ENCODE measurements around the gene HOXC12.

HOXC12 gene

DNA sequence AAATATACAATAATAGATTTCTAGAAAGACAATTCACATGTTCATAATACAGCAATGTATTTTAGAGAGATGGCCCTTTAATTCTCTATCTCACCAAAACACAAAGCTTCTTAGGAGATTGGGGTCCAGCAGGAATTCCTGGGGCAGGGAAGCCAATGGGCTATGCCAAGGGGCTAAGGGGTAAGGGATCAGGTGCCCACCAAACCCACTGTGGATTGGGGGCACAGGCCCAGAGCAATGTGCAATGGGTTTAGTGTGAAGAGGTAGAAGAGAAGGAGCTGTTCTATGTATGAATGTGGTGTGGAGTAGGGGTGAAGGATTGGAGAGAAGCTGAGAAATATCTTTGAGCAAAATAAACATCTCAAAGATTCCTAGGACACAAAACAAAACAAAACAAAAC is 13.5 kb upstream of the HOXC12 start:
- Histone ChIP-seq H3K4me1 (ENCODE audit: control insufficient read depth, insufficient read depth, low read length) (no peaks in the 10 kb centered on the region), H3K9me3 (ENCODE audit: control insufficient read depth, low read length) (no peaks in the 10 kb centered on the region), H3K27me3 (ENCODE audit: control insufficient read depth, insufficient read depth, low read length, poor library complexity, severe bottlenecking) (peaks cover 100% of the 10 kb centered on the region), H3K27ac (ENCODE audit: insufficient read depth, low read depth, low read length, poor library complexity, severe bottlenecking) (no peak overlapping the region), H3K4me3 (ENCODE audit: insufficient read depth, low read depth, low read length) (no peak overlapping the region), H3K36me3 (ENCODE audit: control insufficient read depth, insufficient read depth, low read length) (no peaks in the 10 kb centered on the region)

DNA sequence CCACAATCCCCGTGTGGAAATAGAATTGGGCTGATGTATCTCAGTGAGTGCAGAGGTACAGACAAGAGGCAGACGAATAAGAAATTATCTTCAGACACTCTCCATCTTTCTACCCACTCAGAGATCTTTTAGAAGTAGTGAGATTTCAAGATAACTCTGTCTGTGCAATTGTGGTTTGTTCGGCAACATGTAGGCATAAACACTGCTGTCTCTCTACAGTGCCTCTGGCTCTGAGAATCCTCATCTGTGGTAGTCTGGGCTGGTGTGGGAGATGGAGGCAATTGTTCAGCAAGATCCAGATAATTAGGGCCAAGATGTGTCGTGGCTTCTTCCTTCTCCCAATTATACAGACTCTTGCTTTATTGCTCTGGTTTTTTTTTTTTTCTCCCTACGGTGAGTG is 13.0 kb upstream of the HOXC12 start:
- Histone ChIP-seq H3K36me3 (ENCODE audit: control insufficient read depth, insufficient read depth, low read length) (no peaks in the 10 kb centered on the region), H3K9me3 (ENCODE audit: control insufficient read depth, low read length) (no peaks in the 10 kb centered on the region), H3K4me3 (ENCODE audit: insufficient read depth, low read depth, low read length) (no peak overlapping the region), H3K27ac (ENCODE audit: insufficient read depth, low read depth, low read length, poor library complexity, severe bottlenecking) (no peak overlapping the region), H3K27me3 (ENCODE audit: control insufficient read depth, insufficient read depth, low read length, poor library complexity, severe bottlenecking) (peaks cover 100% of the 10 kb centered on the region), H3K4me1 (ENCODE audit: control insufficient read depth, insufficient read depth, low read length) (no peaks in the 10 kb centered on the region)
- WGBS, 2 experiments, result 42 to 49% methylated on average over 2 to 4 of the region's 5 CpGs

DNA sequence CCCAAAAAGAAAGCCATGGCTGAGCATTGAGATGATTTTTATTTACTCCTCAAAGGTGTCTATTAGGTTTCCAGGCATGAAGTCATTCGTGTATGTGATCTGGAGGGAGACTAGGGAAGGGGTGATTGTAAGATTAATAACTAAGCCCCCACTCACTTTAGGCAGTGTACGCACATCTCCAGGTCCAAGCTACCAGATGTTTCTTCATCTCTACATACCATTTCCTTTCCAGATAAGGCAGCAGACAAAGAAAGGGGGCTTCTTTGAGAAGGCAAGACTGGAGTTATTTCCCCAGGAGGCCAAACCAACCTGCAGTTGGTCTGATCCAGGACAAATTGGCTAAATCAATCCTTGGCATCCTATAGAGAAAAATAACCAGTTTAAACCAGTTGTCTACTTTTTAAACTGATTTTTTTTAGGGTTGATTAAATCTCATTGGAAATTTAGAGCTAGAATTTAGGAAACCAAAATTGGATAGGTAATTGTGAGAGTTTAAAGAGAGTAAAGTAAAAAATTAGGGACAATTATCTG is 12.2 kb upstream of the HOXC12 start:
- Histone ChIP-seq H3K9me3 (ENCODE audit: control insufficient read depth, low read length) (no peaks in the 10 kb centered on the region), H3K27me3 (ENCODE audit: control insufficient read depth, insufficient read depth, low read length, poor library complexity, severe bottlenecking) (peaks cover 100% of the 10 kb centered on the region), H3K4me3 (ENCODE audit: insufficient read depth, low read depth, low read length) (no peak overlapping the region), H3K36me3 (ENCODE audit: control insufficient read depth, insufficient read depth, low read length) (no peaks in the 10 kb centered on the region), H3K27ac (ENCODE audit: insufficient read depth, low read depth, low read length, poor library complexity, severe bottlenecking) (no peak overlapping the region), H3K4me1 (ENCODE audit: control insufficient read depth, insufficient read depth, low read length) (no peaks in the 10 kb centered on the region)
- WGBS, 2 experiments, result 41 to 56% methylated on average over 2 of the region's 2 CpGs

DNA sequence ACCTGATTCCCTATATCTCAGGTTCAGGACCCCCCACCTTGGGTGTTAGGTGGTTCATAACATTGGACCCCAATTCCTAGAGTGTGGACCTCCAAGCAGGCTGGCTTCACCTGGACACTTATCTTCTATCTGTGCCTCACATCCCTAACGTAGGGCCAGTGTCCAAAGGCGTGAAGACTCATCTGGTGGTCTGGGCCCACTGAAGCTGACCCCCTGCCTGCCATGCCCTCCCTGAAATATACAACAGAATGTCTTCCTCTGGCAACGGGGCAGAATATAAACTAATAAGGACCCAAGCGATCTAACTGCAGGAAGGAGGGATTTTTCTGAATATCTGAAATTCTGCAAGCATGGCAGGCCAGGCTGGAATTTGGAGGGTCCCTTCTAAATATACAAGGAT is 10.5 kb upstream of the HOXC12 start:
- Histone ChIP-seq H3K9me3 (ENCODE audit: control insufficient read depth, low read length) (no peaks in the 10 kb centered on the region), H3K27ac (ENCODE audit: insufficient read depth, low read depth, low read length, poor library complexity, severe bottlenecking) (no peak overlapping the region), H3K4me3 (ENCODE audit: insufficient read depth, low read depth, low read length) (no peak overlapping the region), H3K27me3 (ENCODE audit: control insufficient read depth, insufficient read depth, low read length, poor library complexity, severe bottlenecking) (peaks cover 100% of the 10 kb centered on the region), H3K36me3 (ENCODE audit: control insufficient read depth, insufficient read depth, low read length) (no peaks in the 10 kb centered on the region), H3K4me1 (ENCODE audit: control insufficient read depth, insufficient read depth, low read length) (no peaks in the 10 kb centered on the region)
- 47 to 50% methylated on average over 4 of the region's 4 CpGs for WGBS, 2 experiments

DNA sequence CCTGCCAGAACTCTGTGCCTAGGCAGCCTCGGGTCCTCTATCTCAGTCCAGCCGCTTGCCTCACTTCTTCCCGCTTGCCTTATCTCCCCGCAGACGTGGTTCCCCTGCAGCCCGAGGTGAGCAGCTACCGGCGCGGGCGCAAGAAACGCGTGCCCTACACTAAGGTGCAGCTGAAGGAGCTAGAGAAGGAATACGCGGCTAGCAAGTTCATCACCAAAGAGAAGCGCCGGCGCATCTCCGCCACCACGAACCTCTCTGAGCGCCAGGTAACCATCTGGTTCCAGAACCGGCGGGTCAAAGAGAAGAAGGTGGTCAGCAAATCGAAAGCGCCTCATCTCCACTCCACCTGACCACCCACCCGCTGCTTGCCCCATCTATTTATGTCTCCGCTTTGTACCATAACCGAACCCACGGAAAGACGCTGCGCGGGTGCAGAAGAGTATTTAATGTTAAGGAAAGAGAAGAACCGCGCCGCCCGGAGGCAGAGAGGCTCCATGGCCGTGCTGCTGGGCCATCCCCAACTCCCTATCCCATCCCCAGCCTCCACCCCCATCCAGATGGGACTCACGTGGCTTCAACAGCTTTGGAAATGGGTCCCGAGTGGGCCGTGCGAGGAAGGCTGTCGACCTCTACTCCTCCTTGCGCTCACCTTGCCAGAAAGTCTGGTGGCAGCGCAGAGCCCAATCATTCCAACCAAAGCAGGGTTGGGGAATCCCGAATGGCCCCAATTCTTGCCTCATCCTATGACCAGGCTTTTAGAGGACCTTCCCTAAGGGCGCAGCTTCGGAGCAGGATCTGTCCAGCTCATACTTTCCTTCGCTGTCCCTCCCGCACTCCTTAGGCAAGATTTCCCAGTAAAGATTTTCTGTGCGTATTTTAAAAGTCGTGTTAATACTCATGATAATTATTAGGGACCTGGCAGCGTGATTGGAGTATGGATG is 9.5 kb upstream of the HOXC12 start:
- no peaks in the 10 kb centered on the region for H3K36me3 ChIP-seq (ENCODE audit: control insufficient read depth, insufficient read depth, low read length)
- H3K27ac ChIP-seq (ENCODE audit: insufficient read depth, low read depth, low read length, poor library complexity, severe bottlenecking), result no peak overlapping the region
- H3K27me3 ChIP-seq (ENCODE audit: control insufficient read depth, insufficient read depth, low read length, poor library complexity, severe bottlenecking), result peaks cover 100% of the 10 kb centered on the region
- H3K9me3 ChIP-seq (ENCODE audit: control insufficient read depth, low read length), result no peaks in the 10 kb centered on the region
- no peak overlapping the region for H3K4me3 ChIP-seq (ENCODE audit: insufficient read depth, low read depth, low read length)
- no peaks in the 10 kb centered on the region for H3K4me1 ChIP-seq (ENCODE audit: control insufficient read depth, insufficient read depth, low read length)
- whole genome bisulfite sequencing, 2 experiments, result 19 to 22% methylated on average over 48 to 51 of the region's 51 CpGs

DNA sequence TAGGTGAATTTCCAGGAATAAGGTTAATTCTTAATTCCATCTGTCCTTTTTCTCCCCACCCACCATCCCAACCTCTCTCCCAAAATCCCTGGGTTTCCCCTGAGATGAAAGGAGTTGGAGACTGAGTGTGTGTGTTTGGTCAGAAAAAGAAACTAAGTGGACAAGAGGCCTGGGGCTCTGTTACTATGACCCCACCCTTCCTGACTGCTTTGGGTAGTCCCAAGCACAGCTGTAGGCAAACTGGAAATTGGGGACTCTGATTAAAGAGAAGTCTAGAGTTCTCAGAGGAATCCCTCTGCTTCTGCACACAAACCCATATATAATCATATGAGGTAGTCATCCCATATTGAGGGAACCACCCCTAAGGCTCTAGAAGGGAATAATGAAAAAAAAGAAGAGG is 7.0 kb upstream of the HOXC12 start:
- H3K4me1 ChIP-seq (ENCODE audit: control insufficient read depth, insufficient read depth, low read length), result no peaks in the 10 kb centered on the region
- H3K36me3 ChIP-seq (ENCODE audit: control insufficient read depth, insufficient read depth, low read length), result no peaks in the 10 kb centered on the region
- peaks cover 100% of the 10 kb centered on the region for H3K27me3 ChIP-seq (ENCODE audit: control insufficient read depth, insufficient read depth, low read length, poor library complexity, severe bottlenecking)
- no peaks in the 10 kb centered on the region for H3K9me3 ChIP-seq (ENCODE audit: control insufficient read depth, low read length)
- H3K27ac ChIP-seq (ENCODE audit: insufficient read depth, low read depth, low read length, poor library complexity, severe bottlenecking), result no peak overlapping the region
- no peak overlapping the region for H3K4me3 ChIP-seq (ENCODE audit: insufficient read depth, low read depth, low read length)

DNA sequence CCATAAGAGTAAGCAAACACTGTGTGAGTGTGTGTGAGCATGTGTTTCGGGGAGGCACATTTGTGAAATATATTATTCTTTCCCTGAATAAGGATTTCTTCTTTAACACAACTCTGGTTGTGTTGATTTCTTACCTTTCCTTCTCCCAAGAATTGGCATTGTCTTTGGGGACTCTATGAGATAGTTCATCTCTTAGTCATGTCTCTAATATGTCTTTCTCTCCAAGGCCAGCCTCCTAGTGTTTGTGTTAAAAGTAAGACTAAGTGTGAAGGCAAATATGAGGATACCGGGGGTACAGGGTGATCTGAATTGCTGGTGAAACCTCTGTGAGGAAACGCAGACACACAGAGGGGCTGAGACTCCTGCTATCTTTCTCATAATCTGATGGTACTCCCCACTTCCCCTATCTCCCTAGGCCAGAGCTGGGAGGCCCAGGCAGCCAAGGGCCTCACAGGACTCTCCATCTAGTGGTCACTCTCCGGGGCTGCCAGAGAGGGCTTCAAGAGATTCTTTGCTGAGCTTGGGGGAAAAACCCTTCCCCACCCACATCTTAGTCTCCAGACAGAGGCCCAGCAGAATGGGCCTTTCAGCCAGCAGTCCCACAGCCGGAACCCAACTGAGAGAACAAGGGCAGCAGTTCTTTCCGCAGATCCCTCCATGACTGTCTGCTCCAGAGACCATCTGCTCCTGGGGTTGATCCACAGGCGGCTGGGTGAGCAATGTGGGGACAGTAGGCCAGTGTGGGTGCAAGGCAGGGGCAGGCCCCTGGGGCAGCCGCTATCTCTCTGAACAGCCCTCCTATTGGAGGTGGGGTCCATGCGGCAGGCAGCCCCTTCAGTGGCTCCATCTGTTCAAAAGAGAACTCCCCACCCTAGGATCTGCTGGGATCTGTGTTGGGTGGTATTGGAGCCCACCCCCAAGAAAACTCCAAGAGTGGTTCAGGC is 5.8 kb upstream of the HOXC12 start:
- H3K4me1 ChIP-seq (ENCODE audit: control insufficient read depth, insufficient read depth, low read length), result no peaks in the 10 kb centered on the region
- no peak overlapping the region for H3K4me3 ChIP-seq (ENCODE audit: insufficient read depth, low read depth, low read length)
- 48 to 57% methylated on average over 8 to 9 of the region's 9 CpGs for WGBS, 2 experiments
- H3K9me3 ChIP-seq (ENCODE audit: control insufficient read depth, low read length), result no peaks in the 10 kb centered on the region
- no peak overlapping the region for H3K27ac ChIP-seq (ENCODE audit: insufficient read depth, low read depth, low read length, poor library complexity, severe bottlenecking)
- no peaks in the 10 kb centered on the region for H3K36me3 ChIP-seq (ENCODE audit: control insufficient read depth, insufficient read depth, low read length)
- peaks cover 100% of the 10 kb centered on the region for H3K27me3 ChIP-seq (ENCODE audit: control insufficient read depth, insufficient read depth, low read length, poor library complexity, severe bottlenecking)

DNA sequence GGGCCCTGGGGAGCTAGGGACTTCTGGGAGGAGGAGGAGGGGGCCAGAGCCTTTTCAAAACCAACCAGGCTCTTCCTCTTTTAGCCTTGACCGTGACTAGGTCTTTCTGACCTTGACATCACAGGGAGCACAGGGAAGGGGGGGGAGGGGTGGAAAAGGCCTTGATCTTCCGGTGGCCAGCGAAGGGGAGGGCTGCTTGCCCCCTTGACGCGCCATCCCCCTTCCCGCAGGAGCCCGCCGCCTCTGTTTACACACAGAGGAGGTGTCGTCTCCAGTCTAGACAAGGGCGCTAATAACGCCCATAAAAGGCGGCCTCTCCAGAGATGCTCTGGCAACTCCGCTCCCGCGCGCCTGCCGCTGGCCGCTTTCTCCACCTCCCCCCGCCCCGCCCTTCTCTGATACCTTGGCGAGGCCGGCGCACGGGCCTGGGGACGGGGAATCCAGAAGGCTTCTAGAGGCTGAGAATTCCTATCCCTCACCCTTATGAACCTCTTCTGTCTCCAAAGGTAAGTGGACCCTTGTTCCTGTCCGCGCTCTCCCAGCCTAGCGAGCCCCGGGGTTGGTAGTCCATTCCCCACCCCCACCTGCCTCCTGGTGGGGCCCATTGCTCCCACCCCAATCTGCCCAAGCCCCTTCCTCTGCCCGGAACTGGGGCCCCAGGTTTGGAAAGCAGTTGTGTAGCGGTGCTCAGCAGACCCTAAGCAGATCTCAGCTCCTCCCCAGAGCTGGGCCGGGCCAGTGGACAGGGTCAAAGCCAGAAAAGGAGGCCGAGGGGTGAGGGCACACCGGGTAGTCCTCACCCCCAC is 4.9 kb upstream of the HOXC12 start:
- Histone ChIP-seq H3K4me1 (ENCODE audit: control insufficient read depth, insufficient read depth, low read length) (no peaks in the 10 kb centered on the region), H3K27me3 (ENCODE audit: control insufficient read depth, insufficient read depth, low read length, poor library complexity, severe bottlenecking) (peaks cover 100% of the 10 kb centered on the region), H3K27ac (ENCODE audit: insufficient read depth, low read depth, low read length, poor library complexity, severe bottlenecking) (no peak overlapping the region), H3K4me3 (ENCODE audit: insufficient read depth, low read depth, low read length) (no peak overlapping the region), H3K36me3 (ENCODE audit: control insufficient read depth, insufficient read depth, low read length) (no peaks in the 10 kb centered on the region), H3K9me3 (ENCODE audit: control insufficient read depth, low read length) (no peaks in the 10 kb centered on the region)
- 7% methylated on average over 34 of the region's 34 CpGs for WGBS, 2 experiments

DNA sequence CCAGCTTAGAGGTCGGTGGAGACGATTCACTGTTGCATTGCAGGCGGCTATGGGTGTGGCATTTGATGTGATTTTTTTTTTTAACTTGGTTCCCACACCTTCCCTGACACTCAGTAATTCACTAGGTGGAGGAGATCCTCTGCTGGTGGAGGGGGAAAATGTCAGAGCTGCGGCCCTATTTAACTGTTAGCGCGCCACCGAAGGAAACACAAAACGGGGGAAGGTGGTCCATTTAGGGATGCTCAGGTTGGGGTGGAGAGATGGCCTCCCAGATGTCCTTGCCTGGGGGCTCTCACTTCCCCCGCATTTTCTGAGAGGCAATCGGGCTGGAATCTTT is 4.3 kb upstream of the HOXC12 start:
- peaks cover 100% of the 10 kb centered on the region for H3K27me3 ChIP-seq (ENCODE audit: control insufficient read depth, insufficient read depth, low read length, poor library complexity, severe bottlenecking)
- H3K27ac ChIP-seq (ENCODE audit: insufficient read depth, low read depth, low read length, poor library complexity, severe bottlenecking), result no peak overlapping the region
- no peak overlapping the region for H3K4me3 ChIP-seq (ENCODE audit: insufficient read depth, low read depth, low read length)
- H3K4me1 ChIP-seq (ENCODE audit: control insufficient read depth, insufficient read depth, low read length), result no peaks in the 10 kb centered on the region
- WGBS, 2 experiments, result 9 to 11% methylated on average over 10 of the region's 10 CpGs
- no peaks in the 10 kb centered on the region for H3K36me3 ChIP-seq (ENCODE audit: control insufficient read depth, insufficient read depth, low read length)
- no peaks in the 10 kb centered on the region for H3K9me3 ChIP-seq (ENCODE audit: control insufficient read depth, low read length)

All from ectodermal cell (in vitro differentiated cells).